ENCODE results near the gene TMEM18. TPM values are rescaled to one million over a fixed set of nuclear protein-coding genes. Genes with fewer than 3 reads are reported as not detected.

Gene TMEM18
- total RNA-seq: 10 to 100 TPM; 10.6 to 32.7 (median 18.8) TPM

- Histone ChIP-seq H3K27me3 (no peaks in the 10 kb centered on the region), H3K36me3 (peaks cover 0 to 24% of the 10 kb centered on the region in 2 donors), H3K9me3 (no peaks in the 10 kb centered on the region), H3K4me1 (peaks cover 0 to 42% (median 5%) of the 10 kb centered on the region in 3 donors), H3K27ac (peak within 1 kb of the TSS; percentile 95 to 100 (median 96)), H3K4me3 (peak within 1 kb of the TSS; percentile 72 to 99)
- peak; percentile 88 for ATAC-seq
- 0% methylated on average over 4 to 6 of the region's 68 CpGs for WGBS, 2 donors (ENCODE audit: low coverage in 1 of 2)
- TF ChIP-seq CTCF (IDR thresholded peaks at IDR 0.05): peak in 2 of 4 experiments; percentile 32 to 36
- peak; percentile 66 to 87 for TF ChIP-seq POLR2A (IDR thresholded peaks at IDR 0.05)
- no peak for TF ChIP-seq EP300 (IDR thresholded peaks at IDR 0.05)
- peak; percentile 89 for TF ChIP-seq POLR2AphosphoS5 (IDR thresholded peaks at IDR 0.05)
These were observed at the start of gene TMEM18 for GRCh38 chr2:677056-677958. TMEM18 (minus strand) TSS chr2:677406; CDS start chr2:677345, 61 bp downstream.

GRCh38 chr2:726169-726568, 49.0 kb upstream of the TMEM18 start:
- Histone ChIP-seq H3K27me3 (peaks cover 22% of the 10 kb centered on the region), H3K27ac (no peak overlapping the region), H3K4me1 (no peaks in the 10 kb centered on the region), H3K9me3 (no peaks in the 10 kb centered on the region), H3K36me3 (no peaks in the 10 kb centered on the region), H3K4me3 (no peak overlapping the region)
- no peak for TF ChIP-seq EP300 (IDR thresholded peaks at IDR 0.05)
- TF ChIP-seq CTCF (IDR thresholded peaks at IDR 0.05): no peak
- TF ChIP-seq POLR2AphosphoS5 (IDR thresholded peaks at IDR 0.05): no peak
- TF ChIP-seq POLR2A (IDR thresholded peaks at IDR 0.05): no peak
- WGBS, 2 donors (ENCODE audit: low coverage in 1 of 2): 75% methylated on average over 4 of the region's 4 CpGs; no CpG with 5 or more reads in 1 of the 2 donors
- no peak for ATAC-seq

- Histone ChIP-seq H3K27me3 (peaks cover 17% of the 10 kb centered on the region), H3K27ac (no peak overlapping the region), H3K4me1 (no peaks in the 10 kb centered on the region), H3K4me3 (no peak overlapping the region), H3K36me3 (no peaks in the 10 kb centered on the region), H3K9me3 (no peaks in the 10 kb centered on the region)
- TF ChIP-seq POLR2AphosphoS5 (IDR thresholded peaks at IDR 0.05) (no peak), EP300 (IDR thresholded peaks at IDR 0.05) (no peak), CTCF (IDR thresholded peaks at IDR 0.05) (no peak), POLR2A (IDR thresholded peaks at IDR 0.05) (no peak)
- 87 to 94% methylated on average over 4 of the region's 4 CpGs for WGBS, 2 donors (ENCODE audit: low coverage in 1 of 2)
- no peak for ATAC-seq
These were observed 48.3 kb upstream of the TMEM18 start for GRCh38 chr2:725468-725867.

GRCh38 chr2:723761-724160, 46.6 kb upstream of the TMEM18 start:
- WGBS, 2 donors (ENCODE audit: low coverage in 1 of 2): 74 to 79% methylated on average over 3 to 5 of the region's 5 CpGs
- Histone ChIP-seq H3K36me3 (no peaks in the 10 kb centered on the region), H3K4me1 (no peaks in the 10 kb centered on the region), H3K27ac (no peak overlapping the region), H3K27me3 (peaks cover 23% of the 10 kb centered on the region), H3K9me3 (no peaks in the 10 kb centered on the region), H3K4me3 (no peak overlapping the region)
- no peak for TF ChIP-seq EP300 (IDR thresholded peaks at IDR 0.05)
- TF ChIP-seq CTCF (IDR thresholded peaks at IDR 0.05): no peak
- TF ChIP-seq POLR2AphosphoS5 (IDR thresholded peaks at IDR 0.05): no peak
- TF ChIP-seq POLR2A (IDR thresholded peaks at IDR 0.05): no peak
- ATAC-seq: no peak

- WGBS, 2 donors (ENCODE audit: low coverage in 1 of 2): 92 to 98% methylated on average over 9 to 12 of the region's 21 CpGs
- Histone ChIP-seq H3K4me3 (no peak overlapping the region), H3K9me3 (no peaks in the 10 kb centered on the region), H3K27me3 (peaks cover 28% of the 10 kb centered on the region), H3K36me3 (no peaks in the 10 kb centered on the region), H3K4me1 (no peaks in the 10 kb centered on the region), H3K27ac (no peak overlapping the region)
- ATAC-seq: no peak
- TF ChIP-seq EP300 (IDR thresholded peaks at IDR 0.05): no peak
- no peak for TF ChIP-seq CTCF (IDR thresholded peaks at IDR 0.05)
- no peak for TF ChIP-seq POLR2AphosphoS5 (IDR thresholded peaks at IDR 0.05)
- no peak for TF ChIP-seq POLR2A (IDR thresholded peaks at IDR 0.05)
These were observed 43.6 kb upstream of the TMEM18 start for GRCh38 chr2:720842-721241.
